Left lung (tissue), 10 donors: ENCODE data around the gene NPAS1. TPM values are rescaled to one million over a fixed set of nuclear protein-coding genes. Genes with fewer than 3 reads are reported as not detected.

ENCODE experiments used
- ATAC-seq: fragments of 200-7000 bp; cut with Tn5 transposase; one replicate; pipeline ENCODE4 v1.9.1; 2020; ENCODE audit warnings: moderate library complexity
- DNase-seq, 4 donors: peaks; one replicate each; pipeline ENCODE4 v3.0.0-alpha.2; 2013 to 2020
- H3K27ac ChIP-seq, 2 donors: fragments of 200-600 bp; sonication (generic) in 1 of 2; one replicate each; pipeline versions ENCODE4 v1.5.0 to v1.8.0; 2020 to 2021
- H3K27me3 ChIP-seq, 2 donors: fragments of 200-600 bp; sonication (generic) in 1 of 2; one replicate each; pipeline versions ENCODE4 v1.5.0 to v1.8.0; 2020 to 2021
- H3K36me3 ChIP-seq, 2 donors: fragments of 200-600 bp; sonication (generic) in 1 of 2; one replicate each; pipeline versions ENCODE4 v1.5.0 to v1.8.0; 2020 to 2021
- H3K4me1 ChIP-seq, 2 donors: fragments of 200-600 bp; one replicate each; pipeline ENCODE4 v1.8.0; 2021
- H3K4me3 ChIP-seq, 2 donors: fragments of 200-600 bp; sonication (generic) in 1 of 2; one replicate each; pipeline versions ENCODE4 v1.5.0 to v1.8.0; 2020 to 2021; ENCODE audit warnings: mild to moderate bottlenecking in 1 of 2
- H3K9me3 ChIP-seq, 2 donors: fragments of 200-600 bp; sonication (generic) in 1 of 2; one replicate each; pipeline versions ENCODE4 v1.5.0 to v1.8.0; 2020 to 2021
- CTCF ChIP-seq, 2 donors: fragments of 200-600 bp; sonication (generic) in 1 of 2; IDR thresholded peaks; one replicate each; pipeline versions ENCODE4 v1.5.0 to v1.8.0; 2021; ENCODE audit warnings: antibody characterized with exemption in 2 of 2
- intact Hi-C, 2 donors: fragments of 100-400 bp; cut with DNase I; formaldehyde crosslinking; loops; one replicate each; pipeline versions ENCODE4 v1.11.2 to v1.14.2; 2022
- polyA plus RNA-seq, 6 donors: library from polyadenylated mRNA; unstranded; fragments of 120-200 nt; gene quantifications; one replicate each; pipeline ENCODE4 v1.2.1, GENCODE V29; 2013; ENCODE audit not compliant: insufficient read length in 6 of 6
- total RNA-seq, 2 donors: library from RNA; stranded (reverse); fragmentation: NEBNext Ultra II Directional; extraction: Animal tissue kit (Norgen Biotek cat#: 25700); gene quantifications; one replicate each; pipeline ENCODE4 v1.2.1, GENCODE V29; 2021
- donor health status: DM: no; HTN: yes; CAD: no.
- donor health status: DM: no; HTN: no; CAD: no.

NPAS1 gene
- total and polyA plus RNA-seq, 8 donors, result 0.50 to 2.0 (median 1.3) TPM

GRCh38 chr19:46975011-46975924 lies 44.4 kb upstream of the NPAS1 start:
- Histone ChIP-seq H3K27ac (peak overlapping the region; percentile 54 to 79), H3K4me1 (peaks cover 28 to 48% of the 10 kb centered on the region in 2 donors), H3K36me3 (peaks cover 0 to 8% of the 10 kb centered on the region in 2 donors), H3K4me3 (no peak overlapping the region), H3K9me3 (no peaks in the 10 kb centered on the region), H3K27me3 (no peaks in the 10 kb centered on the region)
- TF ChIP-seq CTCF (IDR thresholded peaks at IDR 0.05), result no peak
- intact Hi-C loops, result no loop called here
- ATAC-seq, result no peak
- DNase-seq, result no peak

GRCh38 chr19:46975925-46976782 lies 43.5 kb upstream of the NPAS1 start:
- DNase-seq, result peak in 3 of 4 donors; percentile 73 to 91 (median 89)
- Histone ChIP-seq H3K27ac (peak overlapping the region; percentile 54 to 79), H3K4me3 (no peak overlapping the region), H3K36me3 (peaks cover 0 to 6% of the 10 kb centered on the region in 2 donors), H3K27me3 (no peaks in the 10 kb centered on the region), H3K9me3 (no peaks in the 10 kb centered on the region), H3K4me1 (peaks cover 28 to 55% of the 10 kb centered on the region in 2 donors)
- no peak for TF ChIP-seq CTCF (IDR thresholded peaks at IDR 0.05)
- ATAC-seq, result peak; percentile 88
- intact Hi-C loops, result no loop called here

GRCh38 chr19:46976845-46977320 lies 42.8 kb upstream of the NPAS1 start:
- Histone ChIP-seq H3K27me3 (no peaks in the 10 kb centered on the region), H3K9me3 (no peaks in the 10 kb centered on the region), H3K36me3 (peaks cover 0 to 6% of the 10 kb centered on the region in 2 donors), H3K4me1 (peaks cover 28 to 59% of the 10 kb centered on the region in 2 donors), H3K27ac (peak overlapping the region; percentile 54 to 79), H3K4me3 (no peak overlapping the region)
- intact Hi-C loops, result no loop called here
- peak; percentile 57 for ATAC-seq
- DNase-seq, result peak in 1 of 4 donors; percentile 56
- TF ChIP-seq CTCF (IDR thresholded peaks at IDR 0.05), result no peak

GRCh38 chr19:46977548-46977947 lies 42.1 kb upstream of the NPAS1 start:
- no peak for TF ChIP-seq CTCF (IDR thresholded peaks at IDR 0.05)
- H3K4me1 ChIP-seq, result peaks cover 28 to 61% of the 10 kb centered on the region in 2 donors
- H3K4me3 ChIP-seq, result no peak overlapping the region
- intact Hi-C loops, result no loop called here
- H3K9me3 ChIP-seq, result no peaks in the 10 kb centered on the region
- no peak for ATAC-seq
- no peak for DNase-seq
- no peaks in the 10 kb centered on the region for H3K27me3 ChIP-seq
- peak overlapping the region; percentile 54 to 79 for H3K27ac ChIP-seq
- peaks cover 0 to 6% of the 10 kb centered on the region in 2 donors for H3K36me3 ChIP-seq
